Measurements from ENCODE around the gene OLA1. TPM values are rescaled to one million over a fixed set of nuclear protein-coding genes. Genes with fewer than 3 reads are reported as not detected.

OLA1 gene
- total RNA-seq, 2 donors from 2014 or later: 75.6 to 92.8 TPM

- DNase-seq: no peak
- Histone ChIP-seq H3K27ac (no peak overlapping the region), H3K9ac (ENCODE audit: low read depth in 2 of 2, low read length in 2 of 2) (no peak overlapping the region), H3K27me3 (no peaks in the 10 kb centered on the region), H3K4me1 (no peaks in the 10 kb centered on the region), H3K4me3 (no peak overlapping the region), H3K36me3 (no peaks in the 10 kb centered on the region), H3K9me3 (no peaks in the 10 kb centered on the region)
- TF ChIP-seq CTCF (IDR thresholded peaks at IDR 0.05): no peak
- intact Hi-C loops (cut with DNase I): no loop called here
Measured at GRCh38 chr2:174240097-174240496, 8.2 kb downstream of the OLA1 start.

GRCh38 chr2:174236429-174236828 lies 11.9 kb downstream of the OLA1 start:
- intact Hi-C loops (cut with DNase I): no loop called here
- peaks cover 7% of the 10 kb centered on the region for H3K4me1 ChIP-seq
- DNase-seq: no peak
- no peaks in the 10 kb centered on the region for H3K9me3 ChIP-seq
- no peak overlapping the region for H3K4me3 ChIP-seq
- H3K9ac ChIP-seq (ENCODE audit: low read depth in 2 of 2, low read length in 2 of 2): no peak overlapping the region
- no peaks in the 10 kb centered on the region for H3K36me3 ChIP-seq
- no peak for TF ChIP-seq CTCF (IDR thresholded peaks at IDR 0.05)
- H3K27ac ChIP-seq: no peak overlapping the region
- H3K27me3 ChIP-seq: no peaks in the 10 kb centered on the region

GRCh38 chr2:174235680-174236079 lies 12.7 kb downstream of the OLA1 start:
- DNase-seq: no peak

GRCh38 chr2:174233771-174234275 lies 14.5 kb downstream of the OLA1 start:
- H3K9ac ChIP-seq (ENCODE audit: low read depth in 2 of 2, low read length in 2 of 2): no peak overlapping the region
- no peak overlapping the region for H3K27ac ChIP-seq
- H3K27me3 ChIP-seq: no peaks in the 10 kb centered on the region
- no peaks in the 10 kb centered on the region for H3K9me3 ChIP-seq
- intact Hi-C loops (cut with DNase I): no loop called here
- no peak for TF ChIP-seq CTCF (IDR thresholded peaks at IDR 0.05)
- DNase-seq: no peak
- H3K4me1 ChIP-seq: peaks cover 7% of the 10 kb centered on the region
- H3K36me3 ChIP-seq: no peaks in the 10 kb centered on the region
- H3K4me3 ChIP-seq: no peak overlapping the region

More at GRCh38 chr2:174235680-174236079, 12.7 kb downstream of the OLA1 start:
- Histone ChIP-seq H3K9me3 (no peaks in the 10 kb centered on the region), H3K4me3 (no peak overlapping the region), H3K27me3 (no peaks in the 10 kb centered on the region), H3K36me3 (no peaks in the 10 kb centered on the region), H3K27ac (no peak overlapping the region), H3K9ac (ENCODE audit: low read depth in 2 of 2, low read length in 2 of 2) (no peak overlapping the region), H3K4me1 (peaks cover 7% of the 10 kb centered on the region)
- intact Hi-C loops (cut with DNase I): no loop called here
- no peak for TF ChIP-seq CTCF (IDR thresholded peaks at IDR 0.05)

DNA sequence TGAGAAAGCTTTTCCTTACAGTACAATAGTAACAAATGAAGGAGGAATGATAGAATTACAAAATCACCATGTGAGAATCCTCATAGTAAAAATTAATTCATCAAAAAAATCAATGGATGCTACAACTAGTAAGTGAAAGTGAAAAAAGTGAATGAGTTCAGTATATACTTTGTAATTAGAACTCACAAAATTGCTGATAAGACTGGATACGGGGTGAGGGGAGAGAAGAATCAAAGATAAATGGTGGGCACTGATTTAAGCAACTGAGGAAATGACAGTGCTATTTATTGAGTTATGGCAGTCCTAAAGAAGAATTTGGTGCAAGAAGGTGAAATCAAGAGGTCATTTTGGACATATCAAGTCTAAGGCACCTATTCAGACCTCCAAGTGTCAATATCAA lies 20.6 kb downstream of the OLA1 start:
- Histone ChIP-seq H3K27me3 (no peaks in the 10 kb centered on the region), H3K9ac (ENCODE audit: low read depth in 2 of 2, low read length in 2 of 2) (no peak overlapping the region), H3K4me1 (no peaks in the 10 kb centered on the region), H3K36me3 (no peaks in the 10 kb centered on the region), H3K27ac (no peak overlapping the region), H3K4me3 (no peak overlapping the region), H3K9me3 (no peaks in the 10 kb centered on the region)
- TF ChIP-seq CTCF (IDR thresholded peaks at IDR 0.05): no peak
- intact Hi-C loops (cut with DNase I): no loop called here
- no peak for DNase-seq
